OCI-LY1 (cell line): Measurements from ENCODE around the gene PCA3.

Experiments used
- H2AFZ ChIP-seq: fragments of 200-600 bp; sonication (generic), shearing (Covaris generic); 2 replicates; pipeline ENCODE4 v1.6.0; 2014; ENCODE audit warnings: antibody characterized with exemption, mild to moderate bottlenecking, low read length
- H3F3A ChIP-seq: fragments of 200-600 bp; sonication (generic), shearing (Covaris generic); 2 replicates; pipeline ENCODE4 v1.6.0; 2014; ENCODE audit warnings: mild to moderate bottlenecking, antibody characterized with exemption, low read length, moderate library complexity; ENCODE audit not compliant: insufficient read depth
- H3K27ac ChIP-seq: fragments of 200-600 bp; sonication (generic); 2 replicates; pipeline ENCODE4 v1.5.1; 2014; ENCODE audit warnings: low read length, mixed run types, mild to moderate bottlenecking, low read depth; ENCODE audit not compliant: poor library complexity, severe bottlenecking
- H3K27me3 ChIP-seq: fragments of 200-600 bp; sonication (generic); 2 replicates; pipeline ENCODE4 v1.6.0; 2014; ENCODE audit warnings: antibody characterized with exemption, mild to moderate bottlenecking, low read length, moderate library complexity; ENCODE audit not compliant: insufficient read depth
- H3K36me3 ChIP-seq: fragments of 200-600 bp; sonication (generic); 2 replicates; pipeline ENCODE4 v1.6.1; 2014; ENCODE audit warnings: mild to moderate bottlenecking, antibody characterized with exemption, low read length, moderate library complexity, mixed read lengths; ENCODE audit not compliant: insufficient read depth
- H3K4me1 ChIP-seq: fragments of 200-600 bp; sonication (generic); 2 replicates; pipeline ENCODE4 v1.5.1; 2014; ENCODE audit warnings: mild to moderate bottlenecking, low read length, moderate library complexity; ENCODE audit not compliant: insufficient read depth, severe bottlenecking
- H3K4me2 ChIP-seq: fragments of 200-600 bp; sonication (generic), shearing (Covaris generic); 2 replicates; pipeline ENCODE4 v1.6.1; 2014; ENCODE audit warnings: low read length
- H3K4me3 ChIP-seq: fragments of 200-600 bp; sonication (generic); 2 replicates; pipeline ENCODE4 v1.5.1; 2014; ENCODE audit warnings: low read length, low read depth, mild to moderate bottlenecking, mixed read lengths; ENCODE audit not compliant: poor library complexity, severe bottlenecking
- H3K79me2 ChIP-seq: fragments of 200-600 bp; shearing (Covaris generic); 2 replicates; pipeline ENCODE4 v1.6.1; 2016; ENCODE audit warnings: mixed run types, low read length, mixed read lengths; ENCODE audit not compliant: insufficient read depth
- H3K9ac ChIP-seq: fragments of 200-600 bp; sonication (generic), shearing (Covaris generic); 2 replicates; pipeline ENCODE4 v1.6.1; 2014; ENCODE audit warnings: mild to moderate bottlenecking, low read length, mixed read lengths
- H3K9me2 ChIP-seq: fragments of 200-600 bp; sonication (generic), shearing (Covaris generic); 2 replicates; pipeline ENCODE4 v1.6.1; 2014; ENCODE audit warnings: low read depth, mild to moderate bottlenecking, low read length, mixed read lengths
- H3K9me3 ChIP-seq: fragments of 200-600 bp; shearing (Covaris generic); 2 replicates; pipeline ENCODE4 v1.6.1; 2014; ENCODE audit warnings: low read length, mixed read lengths
- H4K20me1 ChIP-seq: fragments of 200-600 bp; sonication (generic), shearing (Covaris generic); 2 replicates; pipeline ENCODE4 v1.6.0; 2016; ENCODE audit warnings: mild to moderate bottlenecking, low read length; ENCODE audit not compliant: insufficient read depth
- CTCF ChIP-seq: fragments of 200-600 bp; sonication (generic), shearing (Covaris generic); IDR thresholded peaks from 2 replicates; pipeline ENCODE4 v1.5.1; 2017; ENCODE audit warnings: mild to moderate bottlenecking, antibody characterized with exemption, low read length, moderate library complexity, mixed read lengths
- EZH2 ChIP-seq: fragments of 200-600 bp; sonication (generic), shearing (Covaris generic); IDR thresholded peaks from 2 replicates; pipeline ENCODE4 v1.8.0; 2017; ENCODE audit warnings: borderline replicate concordance, mixed run types, mild to moderate bottlenecking, antibody characterized with exemption, low read length, moderate library complexity, mixed read lengths

PCA3 gene

DNA sequence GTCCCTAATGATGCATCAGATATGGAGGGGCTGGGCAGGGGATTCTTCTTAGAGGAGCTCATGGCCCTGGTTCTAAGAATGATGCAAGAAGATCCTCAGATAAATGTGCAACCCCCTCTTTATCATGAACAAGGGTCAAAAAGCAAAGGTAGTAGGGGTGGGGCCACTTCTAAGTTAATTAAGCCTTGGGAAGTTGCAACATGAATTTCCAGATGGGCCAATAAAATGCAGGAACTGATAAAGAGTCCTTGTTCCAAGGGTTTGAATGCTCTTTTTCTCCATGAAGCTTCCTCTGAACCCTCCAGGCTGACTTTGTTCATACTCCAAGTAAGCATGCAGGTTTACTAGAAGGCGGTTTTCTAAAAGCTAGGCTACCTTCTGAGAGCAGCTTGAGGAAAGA, 25.6 kb downstream of the PCA3 start:
- no peaks in the 10 kb centered on the region for H3K9me3 ChIP-seq
- H3K4me2 ChIP-seq: no peak overlapping the region
- H3K79me2 ChIP-seq: no peaks in the 10 kb centered on the region
- no peaks in the 10 kb centered on the region for H3F3A ChIP-seq
- H2AFZ ChIP-seq: no peak overlapping the region
- H3K9ac ChIP-seq: no peak overlapping the region
- TF ChIP-seq EZH2 (no peak), CTCF (no peak)
- no peak overlapping the region for H3K27ac ChIP-seq
- H4K20me1 ChIP-seq: no peaks in the 10 kb centered on the region
- no peaks in the 10 kb centered on the region for H3K27me3 ChIP-seq
- H3K4me1 ChIP-seq: no peaks in the 10 kb centered on the region
- no peaks in the 10 kb centered on the region for H3K36me3 ChIP-seq
- H3K4me3 ChIP-seq: no peak overlapping the region
- H3K9me2 ChIP-seq: no peaks in the 10 kb centered on the region

DNA sequence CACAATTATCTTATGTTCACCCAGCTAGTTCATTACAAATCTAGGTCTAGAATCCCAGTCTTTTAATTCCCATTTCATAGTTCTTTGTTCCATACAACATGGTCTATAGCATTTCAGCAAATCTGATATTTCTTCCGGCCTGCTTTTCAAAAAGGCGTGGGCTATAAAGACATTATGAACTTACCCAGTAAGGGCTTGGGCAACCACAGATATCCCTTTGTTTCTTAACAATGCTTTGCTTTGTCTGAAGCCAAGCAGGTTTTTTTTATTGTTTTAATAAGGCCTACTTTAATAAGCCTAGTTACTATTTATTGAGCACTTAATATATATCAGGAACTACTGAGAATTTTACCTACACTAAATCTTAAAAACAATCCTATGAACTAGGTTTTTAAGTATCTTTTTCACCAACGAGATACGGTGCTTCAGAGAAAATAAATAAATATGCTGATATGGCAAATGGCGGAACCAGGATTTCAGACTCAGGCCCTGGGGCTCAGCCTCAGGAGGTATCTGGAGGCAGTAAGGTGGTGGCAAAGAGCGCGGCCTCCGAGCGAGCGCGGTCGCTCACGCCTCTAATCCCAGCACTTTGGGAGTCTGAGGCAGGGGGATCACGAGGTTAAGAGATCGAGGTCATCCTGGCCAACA, 29.7 kb downstream of the PCA3 start:
- H3K9me2 ChIP-seq: no peaks in the 10 kb centered on the region
- H3K4me2 ChIP-seq: no peak overlapping the region
- no peaks in the 10 kb centered on the region for H3K36me3 ChIP-seq
- no peaks in the 10 kb centered on the region for H4K20me1 ChIP-seq
- H3K27ac ChIP-seq: no peak overlapping the region
- no peaks in the 10 kb centered on the region for H3K9me3 ChIP-seq
- no peak overlapping the region for H2AFZ ChIP-seq
- no peaks in the 10 kb centered on the region for H3K79me2 ChIP-seq
- TF ChIP-seq CTCF: no peak
- TF ChIP-seq EZH2: no peak
- H3K27me3 ChIP-seq: no peaks in the 10 kb centered on the region
- no peak overlapping the region for H3K4me3 ChIP-seq
- no peaks in the 10 kb centered on the region for H3F3A ChIP-seq
- no peaks in the 10 kb centered on the region for H3K4me1 ChIP-seq
- H3K9ac ChIP-seq: no peak overlapping the region

GRCh38 chr9:76796296-76796695, 32.1 kb downstream of the PCA3 start:
- no peak overlapping the region for H3K27ac ChIP-seq
- no peak overlapping the region for H3K4me2 ChIP-seq
- no peaks in the 10 kb centered on the region for H3K27me3 ChIP-seq
- no peak overlapping the region for H3K4me3 ChIP-seq
- no peak overlapping the region for H3K9ac ChIP-seq
- H3K4me1 ChIP-seq: no peaks in the 10 kb centered on the region
- H2AFZ ChIP-seq: no peak overlapping the region
- H3K9me3 ChIP-seq: no peaks in the 10 kb centered on the region
- H4K20me1 ChIP-seq: no peaks in the 10 kb centered on the region
- H3K9me2 ChIP-seq: no peaks in the 10 kb centered on the region
- no peaks in the 10 kb centered on the region for H3K79me2 ChIP-seq
- TF ChIP-seq CTCF (no peak), EZH2 (no peak)
- no peaks in the 10 kb centered on the region for H3K36me3 ChIP-seq
- no peaks in the 10 kb centered on the region for H3F3A ChIP-seq
